IMR-90 (cell line): Measurements from ENCODE around the gene PPP4C.

ENCODE experiments used
- CEBPB ChIP-seq: IDR thresholded peaks from 2 replicates; pipeline ENCODE4 v1.6.1; 2012; ENCODE audit warnings: low read depth, low read length, improper control_type of control experiment
- CTCF ChIP-seq: conservative IDR thresholded peaks from 2 replicates; pipeline ENCODE4 v1.5.1; 2012; ENCODE audit warnings: mild to moderate bottlenecking, low read depth, low read length, improper control_type of control experiment
- ELK1 ChIP-seq: fragments of 150-350 bp; IDR thresholded peaks from 2 replicates; pipeline ENCODE4 v1.6.1; 2016; ENCODE audit warnings: low read depth, mild to moderate bottlenecking, low read length, moderate library complexity, borderline replicate concordance
- MAFK ChIP-seq: IDR thresholded peaks from 2 replicates; pipeline ENCODE4 v1.6.1; 2012; ENCODE audit warnings: low read depth, low read length, improper control_type of control experiment
- MXI1 ChIP-seq: IDR thresholded peaks from 2 replicates; pipeline ENCODE4 v1.6.1; 2012; ENCODE audit warnings: low read depth, mild to moderate bottlenecking, low read length, moderate library complexity, borderline replicate concordance
- POLR2A ChIP-seq: IDR thresholded peaks from 2 replicates; pipeline ENCODE4 v1.6.1; 2012; ENCODE audit warnings: mild to moderate bottlenecking, low read depth, low read length
- RAD21 ChIP-seq: IDR thresholded peaks from 2 replicates; pipeline ENCODE4 v1.6.1; 2012; ENCODE audit warnings: low read length, improper control_type of control experiment
- RCOR1 ChIP-seq: IDR thresholded peaks from 2 replicates; pipeline ENCODE4 v1.6.1; 2012; ENCODE audit warnings: mild to moderate bottlenecking, low read length, improper control_type of control experiment; ENCODE audit not compliant: insufficient replicate concordance
- USF2 ChIP-seq: fragments of 150-350 bp; IDR thresholded peaks from 2 replicates; pipeline ENCODE4 v1.6.1; 2017; ENCODE audit warnings: mild to moderate bottlenecking, antibody characterized with exemption, low read length, low read depth

- TF ChIP-seq POLR2A (no peak), CTCF (no peak), CEBPB (no peak), RAD21 (no peak), MAFK (no peak), MXI1 (no peak), USF2 (no peak), RCOR1 (no peak), ELK1 (no peak)
Measured at GRCh38 chr16:30113711-30114333, 38.0 kb downstream of the PPP4C start.
